ENCODE results near the gene C1orf105. TPM values are rescaled to one million over a fixed set of nuclear protein-coding genes. Genes with fewer than 3 reads are reported as not detected.

The C1orf105 gene
- total RNA-seq, 1 experiment from 2014 or later: not detected

GRCh38 chr1:172457479-172458130, 37.1 kb downstream of the C1orf105 start:
- no peak for DNase-seq (ENCODE audit: low read depth)

DNA sequence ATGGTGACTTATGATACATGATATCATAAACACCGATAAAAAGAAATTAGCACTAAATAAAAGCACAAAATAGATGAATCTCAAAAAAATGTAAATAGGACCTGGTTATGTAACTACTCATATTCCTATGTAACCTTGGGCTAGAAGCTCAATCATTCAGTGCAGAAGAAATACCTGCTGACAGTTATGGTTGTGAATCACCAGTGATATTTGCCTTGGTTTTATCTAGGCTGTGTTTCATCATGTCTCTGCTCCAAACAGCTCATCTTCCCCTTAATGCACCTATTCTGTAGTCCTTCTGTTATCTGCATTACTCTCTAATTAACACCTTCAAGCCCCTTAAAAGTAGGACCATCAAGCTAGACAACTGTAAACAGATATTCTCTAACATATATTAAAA, 39.7 kb downstream of the C1orf105 start:
- DNase-seq (ENCODE audit: low read depth): peak; percentile 36

DNA sequence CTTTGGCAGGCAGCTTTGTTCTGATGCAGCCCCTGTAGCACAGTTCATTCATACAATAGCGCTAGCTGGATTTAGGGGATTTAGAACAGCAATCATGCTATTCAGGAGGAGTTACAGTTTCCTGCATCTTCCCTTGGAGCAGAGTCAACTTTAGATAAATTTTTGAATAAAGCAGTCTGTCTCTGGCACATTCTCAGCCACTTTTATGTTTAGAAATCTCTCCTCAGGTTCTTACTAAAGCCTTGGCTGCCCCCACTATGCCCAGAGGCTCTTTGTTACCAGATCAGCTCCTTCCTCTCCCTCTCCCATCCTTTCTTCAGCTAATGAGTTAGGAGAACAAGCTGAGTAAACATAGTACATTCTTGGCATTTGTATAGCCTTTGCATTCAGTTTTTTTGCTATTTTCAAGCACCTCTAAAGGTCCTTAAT, 40.4 kb downstream of the C1orf105 start:
- peak; percentile 61 for DNase-seq (ENCODE audit: low read depth)

DNA sequence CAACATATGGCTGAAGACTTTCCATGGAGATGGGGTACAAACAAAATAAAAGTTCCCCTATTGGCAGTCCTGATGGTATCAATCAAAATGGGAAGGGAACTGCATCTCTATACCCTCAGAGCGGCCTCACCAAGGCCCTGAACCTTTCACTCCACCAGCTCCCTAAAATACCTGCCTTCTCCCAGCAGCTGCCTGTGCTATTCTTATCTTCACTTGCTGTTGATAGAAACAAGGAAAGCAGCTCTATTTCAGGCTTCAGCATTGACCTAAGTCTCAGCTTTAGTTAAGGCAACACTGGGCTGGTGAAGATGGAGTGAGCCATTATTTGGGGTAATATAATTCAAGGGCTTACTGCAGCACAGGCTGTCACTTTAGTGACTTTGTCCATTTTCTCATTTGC, 45.1 kb downstream of the C1orf105 start:
- DNase-seq (ENCODE audit: low read depth): no peak

DNA sequence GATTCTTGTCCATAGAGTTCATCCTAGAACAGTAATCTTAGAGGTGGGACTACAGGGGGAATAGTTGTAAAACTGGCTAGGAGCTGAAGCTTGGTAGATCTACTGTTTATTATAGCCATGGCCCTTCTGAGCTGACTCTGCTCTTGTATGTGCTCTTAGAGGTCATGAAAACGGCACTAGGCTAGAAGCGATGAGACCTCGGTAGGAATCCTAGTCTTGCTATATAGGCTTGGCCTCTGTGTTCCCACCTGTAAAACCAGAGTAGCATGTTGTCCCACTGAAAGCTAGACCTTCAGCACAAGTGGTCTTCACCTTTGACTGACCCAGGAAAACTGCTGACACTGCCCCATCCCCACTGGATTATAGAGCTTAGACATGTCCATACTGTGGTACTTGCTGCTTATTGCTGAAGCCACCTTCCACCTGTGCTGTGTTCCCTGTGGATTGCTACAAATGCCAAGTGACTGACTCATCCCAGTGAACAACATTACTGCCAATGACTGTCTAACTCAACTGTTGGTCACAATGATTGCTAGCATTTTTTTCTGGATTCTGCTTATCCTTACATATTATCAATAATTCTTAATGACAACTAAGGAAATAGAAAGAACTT, 46.4 kb downstream of the C1orf105 start:
- peak; percentile 74 for DNase-seq (ENCODE audit: low read depth)

DNA sequence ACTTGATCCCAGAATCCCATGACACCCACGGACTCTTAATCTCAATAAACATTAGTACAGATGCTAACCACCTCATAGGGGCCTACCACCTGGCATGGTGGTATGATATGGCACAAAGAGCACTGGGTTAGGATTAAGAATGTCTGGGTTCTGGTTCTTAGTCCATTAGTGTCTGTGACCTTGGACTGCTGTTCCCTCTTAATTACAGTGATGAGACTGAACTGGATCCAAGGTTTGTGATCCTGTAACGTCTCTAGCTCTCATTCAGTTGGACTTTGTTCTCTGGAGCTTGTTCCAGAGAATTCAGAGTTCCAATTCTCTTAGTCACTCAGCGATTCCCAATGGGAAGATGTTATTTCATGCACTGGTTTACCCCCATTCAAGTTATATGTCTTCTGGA, 47.0 kb downstream of the C1orf105 start:
- no peak for DNase-seq (ENCODE audit: low read depth)

DNA sequence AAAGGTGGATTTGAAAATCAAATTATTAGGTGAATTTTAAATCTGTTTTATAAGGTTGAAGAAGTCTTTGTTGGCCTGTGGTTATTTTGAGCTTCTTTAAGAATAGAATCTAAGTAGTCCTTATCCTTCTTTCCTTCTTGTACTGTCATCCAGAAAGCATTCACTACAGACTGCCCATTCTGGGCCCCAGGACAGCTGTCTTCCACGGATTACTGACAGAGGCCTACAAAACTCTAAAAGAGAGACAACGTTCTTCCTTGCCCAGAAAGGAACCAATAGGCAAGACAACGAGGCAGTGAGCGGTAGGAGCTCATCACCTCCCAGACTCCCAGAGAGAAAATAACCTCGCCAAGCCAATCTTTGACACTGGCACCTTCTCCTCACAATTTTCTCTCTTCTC, 47.8 kb downstream of the C1orf105 start:
- no peak for DNase-seq (ENCODE audit: low read depth)

DNA sequence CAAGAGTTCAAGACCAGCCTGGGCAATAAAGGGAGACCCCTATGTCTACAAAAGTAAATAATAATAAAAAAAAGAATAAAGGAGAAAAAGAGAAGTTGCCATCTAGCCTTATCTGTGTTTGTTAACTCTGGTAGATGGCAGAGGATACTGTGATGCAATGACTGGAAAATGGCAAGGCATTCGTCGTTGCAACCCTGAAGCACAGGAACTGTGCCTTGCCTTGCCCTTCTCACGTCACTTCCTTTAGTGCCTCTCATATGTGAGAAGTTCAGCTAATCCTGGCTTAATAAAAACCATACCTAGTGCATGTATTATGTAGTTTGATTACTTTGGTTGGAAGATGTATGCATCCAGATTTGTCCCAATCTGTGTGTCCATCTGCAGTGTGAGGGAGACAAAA, 49.2 kb downstream of the C1orf105 start:
- DNase-seq (ENCODE audit: low read depth): no peak

DNA sequence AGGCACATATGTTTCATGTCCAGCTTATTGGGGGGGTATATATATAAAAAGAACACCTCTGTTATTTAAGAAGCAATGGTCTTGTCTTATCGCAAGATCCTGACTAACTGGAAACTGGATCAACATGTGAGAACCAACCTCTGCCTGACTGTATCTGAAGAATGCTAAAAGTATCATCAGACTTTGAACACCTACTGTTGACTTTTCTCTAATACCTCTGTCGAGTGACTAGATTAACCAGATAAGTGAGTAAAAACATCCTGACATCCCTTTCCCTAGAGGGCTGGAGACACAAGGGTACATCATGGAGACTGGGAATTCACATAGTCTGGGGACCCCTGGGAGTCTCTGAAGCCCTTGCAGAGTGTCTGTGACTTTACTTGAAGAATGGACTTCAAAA, 49.7 kb downstream of the C1orf105 start:
- no peak for DNase-seq (ENCODE audit: low read depth)

- DNase-seq (ENCODE audit: low read depth): no peak
Observed at GRCh38 chr1:172471666-172472065, 51.2 kb downstream of the C1orf105 start.

GRCh38 chr1:172472495-172472894, 52.0 kb downstream of the C1orf105 start:
- no peak for DNase-seq (ENCODE audit: low read depth)

- no peak for DNase-seq (ENCODE audit: low read depth)
Observed at GRCh38 chr1:172473302-172473701, 52.8 kb downstream of the C1orf105 start.

GRCh38 chr1:172473842-172474241, 53.4 kb downstream of the C1orf105 start:
- DNase-seq (ENCODE audit: low read depth): no peak

DNA sequence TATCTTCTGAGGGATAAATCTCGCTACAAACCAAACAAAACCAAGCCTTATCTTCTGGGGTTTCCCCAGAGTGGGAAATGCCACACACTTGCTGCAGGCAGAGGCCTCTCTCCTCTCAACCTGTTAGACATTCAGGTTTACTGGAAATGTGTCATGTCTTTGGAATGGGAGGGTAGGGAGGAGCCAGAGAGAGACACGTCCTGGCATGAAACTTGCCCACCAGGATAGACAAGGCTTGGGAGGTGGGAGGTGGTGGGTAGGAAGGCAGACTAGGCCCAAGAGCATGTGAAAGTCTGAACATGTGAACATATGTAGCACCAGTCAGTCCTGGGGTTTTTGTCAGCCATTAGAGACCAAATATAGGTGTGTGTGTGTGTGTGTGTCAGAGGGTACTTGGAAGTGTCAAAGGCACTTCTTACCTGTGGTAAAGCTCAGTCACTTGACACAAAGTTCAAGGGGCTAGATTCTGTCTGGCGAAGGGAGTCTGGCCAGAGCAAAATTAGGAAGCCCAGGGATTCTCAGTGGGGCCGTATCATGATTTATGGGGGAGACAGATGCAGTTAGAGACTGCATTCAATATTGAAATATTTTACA, 55.8 kb downstream of the C1orf105 start:
- DNase-seq (ENCODE audit: low read depth): peak; percentile 83

- DNase-seq (ENCODE audit: low read depth): peak; percentile 75
Observed at GRCh38 chr1:172477216-172477615, 56.7 kb downstream of the C1orf105 start.

DNA sequence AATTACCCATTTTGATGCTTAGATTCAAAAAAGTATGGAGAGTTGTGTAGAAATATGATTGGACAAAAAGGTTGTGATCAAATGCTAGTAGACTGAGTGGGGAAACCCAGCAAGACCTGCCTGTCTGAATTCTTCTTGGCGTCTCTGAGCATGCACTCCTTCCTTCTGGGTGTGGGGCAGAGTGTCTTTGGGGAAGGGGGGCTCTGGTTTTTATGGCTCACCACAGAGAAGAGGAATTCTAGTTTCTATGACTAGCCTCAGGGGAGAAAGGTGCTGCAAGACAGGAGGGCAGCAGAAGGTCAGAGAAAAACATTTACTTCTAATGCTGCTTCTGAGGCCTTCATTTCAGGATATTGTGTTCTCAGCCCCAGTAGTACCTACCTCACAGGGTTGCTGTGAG, 57.3 kb downstream of the C1orf105 start:
- DNase-seq (ENCODE audit: low read depth): peak; percentile 76

GRCh38 chr1:172478485-172478884, 58.0 kb downstream of the C1orf105 start:
- peak; percentile 19 for DNase-seq (ENCODE audit: low read depth)

DNA sequence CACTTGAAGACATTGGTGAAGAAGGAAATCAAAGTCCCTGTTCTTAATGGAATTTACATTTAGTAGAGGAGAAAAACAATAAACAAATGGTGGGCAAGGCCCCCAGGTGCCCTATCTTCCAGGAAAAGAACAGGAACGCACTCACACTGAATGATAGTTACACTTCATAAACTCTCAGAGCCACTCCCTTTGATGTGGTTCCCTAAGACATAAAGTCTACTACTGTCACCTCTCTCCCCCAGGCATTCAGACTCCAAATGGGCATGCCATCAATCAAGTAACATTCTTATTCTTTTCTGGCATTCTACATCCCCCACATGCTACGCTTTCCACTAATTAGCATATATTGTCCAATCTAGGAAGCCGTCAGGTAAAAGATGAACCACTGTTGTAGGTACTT, 59.9 kb downstream of the C1orf105 start:
- DNase-seq (ENCODE audit: low read depth): peak; percentile 38

DNA sequence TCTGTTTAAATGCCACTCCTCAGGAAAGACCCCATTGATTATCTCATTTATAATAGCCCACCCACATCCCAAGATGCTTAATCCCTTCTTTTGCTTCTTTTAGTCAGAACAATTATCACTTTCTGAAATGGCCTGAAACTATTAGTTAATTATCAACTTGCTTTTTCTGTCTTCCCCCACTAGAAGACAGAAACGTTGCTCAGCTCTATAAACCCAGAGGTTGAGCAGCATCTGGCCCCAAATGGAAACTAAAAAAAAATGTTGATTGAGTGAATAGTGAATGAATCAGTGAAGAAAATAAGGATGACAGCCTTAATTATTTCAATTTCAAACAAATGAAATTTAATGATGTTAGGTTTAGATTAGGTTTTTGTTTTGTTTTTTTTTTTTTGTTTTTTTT, 61.6 kb downstream of the C1orf105 start:
- no peak for DNase-seq (ENCODE audit: low read depth)

DNA sequence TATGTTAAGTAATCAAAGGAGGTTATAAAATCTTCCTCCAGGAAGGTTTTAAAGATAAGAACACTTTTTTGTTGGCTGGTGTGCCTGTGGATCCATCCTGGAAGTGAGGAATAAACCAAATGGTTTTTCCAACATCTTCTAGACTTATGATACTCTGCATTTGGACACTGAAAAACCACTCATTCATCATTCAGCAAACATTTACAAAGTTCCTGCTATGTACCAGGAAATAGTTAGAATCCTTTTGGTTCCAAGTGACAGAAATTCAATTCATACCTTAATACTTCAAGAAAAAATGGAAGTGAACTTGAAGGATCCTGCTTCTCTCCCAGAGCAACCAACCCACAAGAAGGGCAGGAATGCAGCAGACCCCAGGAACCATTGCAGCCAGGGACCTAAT, 63.0 kb downstream of the C1orf105 start:
- DNase-seq (ENCODE audit: low read depth): no peak

DNA sequence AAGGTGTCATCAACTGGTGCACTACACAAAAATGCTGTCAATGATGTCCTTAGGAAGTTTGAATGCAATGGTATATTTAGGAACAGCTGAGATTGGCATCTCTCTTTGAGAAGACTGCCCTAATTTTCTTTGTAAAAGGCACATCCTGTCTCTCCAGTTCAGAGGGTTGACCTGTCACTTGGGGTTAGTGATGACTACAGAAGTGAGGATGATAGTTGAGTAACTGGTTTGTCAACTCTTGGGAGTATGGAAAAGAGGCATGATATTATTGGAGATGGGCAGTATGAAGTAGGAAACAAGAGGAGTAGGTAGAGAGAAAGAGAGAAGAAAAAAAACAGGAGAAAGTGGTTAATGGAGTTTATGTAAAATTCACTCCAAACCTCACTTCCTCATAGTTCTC, 63.8 kb downstream of the C1orf105 start:
- no peak for DNase-seq (ENCODE audit: low read depth)

- DNase-seq (ENCODE audit: low read depth): no peak
Observed at GRCh38 chr1:172485626-172486025, 65.1 kb downstream of the C1orf105 start.

DNA sequence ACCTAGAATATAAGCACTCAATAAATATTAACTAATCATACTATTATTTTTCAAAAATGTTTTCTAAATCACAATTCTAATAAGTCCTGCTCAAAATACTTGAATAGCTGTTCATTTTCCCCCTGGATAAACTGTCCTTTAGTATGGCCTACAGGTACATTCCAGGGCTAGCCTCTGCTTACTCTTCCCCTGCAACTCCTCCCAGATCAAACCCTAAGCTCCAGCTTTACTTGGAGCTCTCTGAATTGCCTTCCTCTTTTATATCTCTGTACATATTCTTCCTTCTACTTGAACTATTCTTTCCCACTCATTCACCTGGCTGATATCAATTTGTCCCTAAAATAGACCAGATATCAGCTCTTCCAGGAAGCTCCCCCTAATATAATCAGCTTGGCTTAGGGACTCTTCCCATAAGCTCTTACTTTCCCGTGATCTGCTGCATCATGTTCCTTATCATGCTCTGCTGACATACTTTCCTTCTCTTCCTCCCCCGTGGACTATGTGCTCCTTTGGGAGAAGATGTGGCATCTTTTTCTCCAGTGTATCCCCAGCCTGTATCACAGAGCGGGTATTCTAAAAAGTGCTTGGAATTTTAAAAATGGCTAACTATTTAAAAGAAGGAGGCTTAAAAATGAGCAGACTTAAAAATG, 66.4 kb downstream of the C1orf105 start:
- no peak for DNase-seq (ENCODE audit: low read depth)

Data from M059J (cell line).